ENCODE results near the gene CACNA2D3.

GRCh38 chr3:55000546-55000945, 878.2 kb downstream of the CACNA2D3 start:
- TF ChIP-seq CTCF (IDR thresholded peaks at IDR 0.05) (no peak), POLR2A (IDR thresholded peaks at IDR 0.05) (no peak)
